DOHH2 (cell line): Measurements from ENCODE around the gene ZNF503.

Experiments used
- H3F3A ChIP-seq: fragments of 200-600 bp; sonication (generic), shearing (Covaris generic); 2 replicates; pipeline ENCODE4 v1.6.0; 2016; ENCODE audit warnings: antibody characterized with exemption, mild to moderate bottlenecking; ENCODE audit not compliant: control insufficient read depth, insufficient read depth
- H3K27ac ChIP-seq: fragments of 200-600 bp; sonication (generic); 2 replicates; pipeline ENCODE4 v1.5.1; 2014; ENCODE audit warnings: low read depth, mild to moderate bottlenecking, low read length, moderate library complexity
- H3K27me3 ChIP-seq: fragments of 200-600 bp; sonication (generic); 2 replicates; pipeline ENCODE4 v1.6.1; 2014; ENCODE audit warnings: mild to moderate bottlenecking, low read length, mixed read lengths; ENCODE audit not compliant: control insufficient read depth
- H3K36me3 ChIP-seq: fragments of 200-600 bp; sonication (generic); 2 replicates; pipeline ENCODE4 v1.6.1; 2014; ENCODE audit warnings: mild to moderate bottlenecking, low read length, moderate library complexity, mixed read lengths; ENCODE audit not compliant: control insufficient read depth
- H3K4me1 ChIP-seq: fragments of 200-600 bp; sonication (generic); 2 replicates; pipeline ENCODE4 v1.6.1; 2014; ENCODE audit warnings: mild to moderate bottlenecking, low read length, mixed read lengths; ENCODE audit not compliant: control insufficient read depth
- H3K4me2 ChIP-seq: fragments of 200-600 bp; sonication (generic); 2 replicates; pipeline ENCODE4 v1.6.0; 2014; ENCODE audit warnings: mild to moderate bottlenecking, low read length, moderate library complexity
- H3K4me3 ChIP-seq: fragments of 200-600 bp; sonication (generic); 2 replicates; pipeline ENCODE4 v1.5.1; 2014; ENCODE audit warnings: mild to moderate bottlenecking, low read length, mixed read lengths
- H3K79me2 ChIP-seq: fragments of 200-600 bp; sonication (generic); 2 replicates; pipeline ENCODE4 v1.6.1; 2014; ENCODE audit warnings: mild to moderate bottlenecking, low read length, mixed read lengths; ENCODE audit not compliant: control insufficient read depth
- H3K9me2 ChIP-seq: fragments of 200-600 bp; sonication (generic); replicated peaks from 2 replicates; pipeline ENCODE4 v1.6.1; 2014; ENCODE audit warnings: mild to moderate bottlenecking, low read length, mixed read lengths; ENCODE audit not compliant: control insufficient read depth
- H3K9me3 ChIP-seq: fragments of 200-600 bp; sonication (generic); 2 replicates; pipeline ENCODE4 v1.6.1; 2014; ENCODE audit warnings: antibody characterized with exemption, low read length, mixed read lengths; ENCODE audit not compliant: control insufficient read depth, insufficient read depth
- H4K20me1 ChIP-seq: fragments of 200-600 bp; sonication (generic); 2 replicates; pipeline ENCODE4 v1.6.0; 2014; ENCODE audit warnings: low read depth, mild to moderate bottlenecking, antibody characterized with exemption, low read length, moderate library complexity; ENCODE audit not compliant: control insufficient read depth, insufficient read depth
- CTCF ChIP-seq: fragments of 200-600 bp; sonication (generic); IDR thresholded peaks from one replicate; pipeline ENCODE4 v1.5.1; 2014; ENCODE audit warnings: antibody characterized with exemption, mild to moderate bottlenecking, low read depth, low read length; ENCODE audit not compliant: poor library complexity, severe bottlenecking
- EZH2phosphoT487 ChIP-seq: fragments of 200-600 bp; sonication (generic); IDR thresholded peaks from 2 replicates; pipeline ENCODE4 v1.6.1; 2017; ENCODE audit warnings: borderline replicate concordance, mild to moderate bottlenecking, antibody characterized with exemption, low read length, moderate library complexity, mixed read lengths

ZNF503 gene

GRCh38 chr10:75431180-75432111 is 29.9 kb upstream of the ZNF503 start, which contains the start of gene LRMDA:
Gene LRMDA (plus strand): TSS chr10:75431624.
- Histone ChIP-seq H3K4me3 (no peak within 1 kb of the TSS), H3K9me3 (no peaks in the 10 kb centered on the region), H3K4me2 (no peak within 1 kb of the TSS), H3K36me3 (no peaks in the 10 kb centered on the region), H3K27me3 (0 out of 2 replicates have a peak, but pooled peaks cover 3% of the 10 kb centered on the region), H3K79me2 (no peaks in the 10 kb centered on the region), H4K20me1 (no peaks in the 10 kb centered on the region), H3F3A (no peaks in the 10 kb centered on the region), H3K27ac (no peak within 1 kb of the TSS), H3K4me1 (no peaks in the 10 kb centered on the region), H3K9me2 (no peaks in the 10 kb centered on the region)
- no peak for TF ChIP-seq EZH2phosphoT487
- TF ChIP-seq CTCF = no peak

GRCh38 chr10:75430000-75430763 is 28.6 kb upstream of the ZNF503 start:
- Histone ChIP-seq H3K27ac (no peak overlapping the region), H3K9me3 (no peaks in the 10 kb centered on the region), H3K4me2 (no peak overlapping the region), H3K4me3 (no peak overlapping the region), H3K4me1 (no peaks in the 10 kb centered on the region), H3F3A (no peaks in the 10 kb centered on the region), H3K9me2 (no peaks in the 10 kb centered on the region), H3K79me2 (no peaks in the 10 kb centered on the region), H3K36me3 (no peaks in the 10 kb centered on the region), H3K27me3 (0 out of 2 replicates have a peak, but pooled peaks cover under 1% of the 10 kb centered on the region), H4K20me1 (no peaks in the 10 kb centered on the region)
- TF ChIP-seq EZH2phosphoT487 (no peak), CTCF (no peak)

- H3K9me3 ChIP-seq = no peaks in the 10 kb centered on the region
- H3K27ac ChIP-seq = no peak overlapping the region
- no peak overlapping the region for H3K4me2 ChIP-seq
- H3K79me2 ChIP-seq = no peaks in the 10 kb centered on the region
- no peaks in the 10 kb centered on the region for H3F3A ChIP-seq
- H3K4me3 ChIP-seq = no peak overlapping the region
- H3K4me1 ChIP-seq = no peaks in the 10 kb centered on the region
- H3K27me3 ChIP-seq = no peaks in the 10 kb centered on the region
- no peaks in the 10 kb centered on the region for H3K36me3 ChIP-seq
- TF ChIP-seq CTCF = no peak
- no peak for TF ChIP-seq EZH2phosphoT487
- H4K20me1 ChIP-seq = no peaks in the 10 kb centered on the region
- no peaks in the 10 kb centered on the region for H3K9me2 ChIP-seq
Observed at GRCh38 chr10:75429159-75429827, 27.7 kb upstream of the ZNF503 start.
